KMS-11 (cell line): ENCODE results near the gene TYMP.

Experiments used
- H2AFZ ChIP-seq: fragments of 200-600 bp; sonication (generic); 2 replicates; pipeline ENCODE4 v1.6.1; 2016; ENCODE audit warnings: antibody characterized with exemption, mixed run types, low read depth
- H3K27ac ChIP-seq: fragments of 200-600 bp; sonication (generic); 2 replicates; pipeline ENCODE4 v1.6.1; 2016; ENCODE audit warnings: mild to moderate bottlenecking, mixed run types
- H3K27me3 ChIP-seq: fragments of 200-600 bp; sonication (generic); 2 replicates; pipeline ENCODE4 v1.6.1; 2017; ENCODE audit warnings: mild to moderate bottlenecking, low read depth, mixed run types, moderate library complexity; ENCODE audit not compliant: insufficient read depth
- H3K36me3 ChIP-seq: fragments of 200-600 bp; sonication (generic); 2 replicates; pipeline ENCODE4 v1.6.1; 2017; ENCODE audit warnings: mild to moderate bottlenecking, mixed run types; ENCODE audit not compliant: insufficient read depth
- H3K4me1 ChIP-seq: fragments of 200-600 bp; sonication (generic); 2 replicates; pipeline ENCODE4 v1.6.1; 2016; ENCODE audit warnings: mild to moderate bottlenecking, low read depth, mixed run types; ENCODE audit not compliant: poor library complexity, severe bottlenecking
- H3K4me2 ChIP-seq: fragments of 200-600 bp; sonication (generic); 2 replicates; pipeline ENCODE4 v1.7.0; 2016; ENCODE audit warnings: mild to moderate bottlenecking, mixed run types
- H3K4me3 ChIP-seq: fragments of 200-600 bp; sonication (generic); IDR thresholded peaks from 2 replicates; pipeline ENCODE4 v1.6.1; 2017; ENCODE audit warnings: low read depth, low read length, mixed read lengths; ENCODE audit not compliant: insufficient read depth
- H3K79me2 ChIP-seq: fragments of 200-600 bp; sonication (generic); 2 replicates; pipeline ENCODE4 v1.6.1; 2016; ENCODE audit warnings: low read depth, mixed run types; ENCODE audit not compliant: insufficient read depth
- H3K9ac ChIP-seq: fragments of 200-600 bp; sonication (generic); 2 replicates; pipeline ENCODE4 v1.6.1; 2016; ENCODE audit warnings: mild to moderate bottlenecking, mixed run types
- H4K20me1 ChIP-seq: fragments of 200-600 bp; sonication (generic); 2 replicates; pipeline ENCODE4 v1.6.1; 2016; ENCODE audit warnings: mild to moderate bottlenecking, mixed run types; ENCODE audit not compliant: insufficient read depth
- TF ChIP-seq, protein P1 (sequence below): fragments of 200-600 bp; sonication (generic); conservative IDR thresholded peaks from 2 replicates; pipeline ENCODE4 v1.6.1; 2017; ENCODE audit warnings: low read depth, mild to moderate bottlenecking, antibody characterized with exemption, low read length, moderate library complexity, mixed read lengths

The TYMP gene

DNA sequence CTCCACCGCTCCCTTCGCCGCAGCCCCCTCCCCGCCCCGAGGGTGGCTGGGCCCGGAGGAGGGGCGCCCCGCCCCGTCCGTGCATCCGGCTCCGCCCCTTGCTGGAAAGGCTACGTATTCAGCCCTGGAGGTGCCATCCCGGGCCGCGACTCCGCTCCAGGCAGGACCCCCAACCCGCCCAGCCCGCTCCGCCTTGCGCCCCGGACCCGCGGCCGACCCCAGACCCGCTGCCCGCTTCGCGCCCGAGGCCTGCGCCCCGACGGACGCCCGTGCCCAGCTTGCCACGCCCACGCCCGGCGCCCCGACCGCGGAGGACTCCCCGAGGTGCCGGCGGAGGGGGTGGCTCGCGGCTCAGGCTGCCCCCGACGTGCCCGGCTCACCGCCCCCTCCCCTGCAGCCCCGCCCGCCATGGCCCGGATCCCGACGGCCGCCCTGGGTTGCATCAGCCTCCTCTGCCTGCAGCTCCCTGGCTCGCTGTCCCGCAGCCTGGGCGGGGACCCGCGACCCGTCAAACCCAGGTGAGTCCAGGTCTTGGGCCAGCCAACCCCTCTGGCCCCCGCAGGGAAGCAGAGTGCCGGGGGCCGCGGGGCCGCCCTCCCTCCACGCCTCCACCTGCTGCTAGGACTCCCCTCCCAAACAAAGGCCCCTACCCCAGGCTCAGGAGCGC, 48.2 kb downstream of the TYMP start, which contains the start of gene ADM2:
TSS of gene ADM2 (plus strand) at position 104 of the 667 bp plus-strand sequence. CDS start at position 409, 305 bp downstream.
- Histone ChIP-seq H4K20me1 (no peaks in the 10 kb centered on the region), H3K4me1 (no peaks in the 10 kb centered on the region), H3K4me2 (peak within 1 kb of the TSS; percentile 42; the same call in 1 of the 2 replicates), H3K27me3 (no peaks in the 10 kb centered on the region), H3K9ac (peak within 1 kb of the TSS; percentile 38; the same call in 1 of the 2 replicates), H3K4me3 (no peak within 1 kb of the TSS), H3K36me3 (no peaks in the 10 kb centered on the region), H2AFZ (peak within 1 kb of the TSS; percentile 42; the same call in 1 of the 2 replicates), H3K79me2 (no peaks in the 10 kb centered on the region), H3K27ac (no peak within 1 kb of the TSS)
- TF ChIP-seq, protein P1, sequence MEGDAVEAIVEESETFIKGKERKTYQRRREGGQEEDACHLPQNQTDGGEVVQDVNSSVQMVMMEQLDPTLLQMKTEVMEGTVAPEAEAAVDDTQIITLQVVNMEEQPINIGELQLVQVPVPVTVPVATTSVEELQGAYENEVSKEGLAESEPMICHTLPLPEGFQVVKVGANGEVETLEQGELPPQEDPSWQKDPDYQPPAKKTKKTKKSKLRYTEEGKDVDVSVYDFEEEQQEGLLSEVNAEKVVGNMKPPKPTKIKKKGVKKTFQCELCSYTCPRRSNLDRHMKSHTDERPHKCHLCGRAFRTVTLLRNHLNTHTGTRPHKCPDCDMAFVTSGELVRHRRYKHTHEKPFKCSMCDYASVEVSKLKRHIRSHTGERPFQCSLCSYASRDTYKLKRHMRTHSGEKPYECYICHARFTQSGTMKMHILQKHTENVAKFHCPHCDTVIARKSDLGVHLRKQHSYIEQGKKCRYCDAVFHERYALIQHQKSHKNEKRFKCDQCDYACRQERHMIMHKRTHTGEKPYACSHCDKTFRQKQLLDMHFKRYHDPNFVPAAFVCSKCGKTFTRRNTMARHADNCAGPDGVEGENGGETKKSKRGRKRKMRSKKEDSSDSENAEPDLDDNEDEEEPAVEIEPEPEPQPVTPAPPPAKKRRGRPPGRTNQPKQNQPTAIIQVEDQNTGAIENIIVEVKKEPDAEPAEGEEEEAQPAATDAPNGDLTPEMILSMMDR, result no peak

DNA sequence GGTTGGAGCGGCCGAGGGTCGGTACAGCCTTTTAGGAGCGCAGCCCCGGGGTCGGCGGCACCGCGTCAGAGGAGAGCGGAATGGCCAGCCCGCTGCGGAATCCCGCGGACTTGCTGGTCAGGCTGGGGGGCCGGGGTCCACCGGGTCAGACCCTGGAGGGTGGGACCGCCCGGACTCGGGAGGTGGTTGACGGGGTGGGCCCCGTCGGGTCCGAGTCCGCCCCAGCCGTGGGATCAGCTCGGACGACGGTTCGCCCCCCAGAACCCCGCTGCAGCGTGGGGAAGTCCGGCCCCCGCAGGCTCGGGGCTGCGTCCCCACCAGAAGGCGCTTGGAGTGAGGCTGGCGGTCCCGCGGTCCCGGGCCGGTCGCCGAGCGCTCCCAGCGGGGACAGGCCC, 48.8 kb downstream of the TYMP start:
- Histone ChIP-seq H3K4me2 (no peak overlapping the region), H3K4me3 (no peak overlapping the region), H3K27ac (no peak overlapping the region), H3K9ac (no peak overlapping the region), H4K20me1 (no peaks in the 10 kb centered on the region), H3K36me3 (no peaks in the 10 kb centered on the region), H3K79me2 (no peaks in the 10 kb centered on the region), H2AFZ (peak overlapping the region; percentile 42; the same call in 1 of the 2 replicates), H3K27me3 (no peaks in the 10 kb centered on the region), H3K4me1 (no peaks in the 10 kb centered on the region)
- TF ChIP-seq, protein P1, result no peak

DNA sequence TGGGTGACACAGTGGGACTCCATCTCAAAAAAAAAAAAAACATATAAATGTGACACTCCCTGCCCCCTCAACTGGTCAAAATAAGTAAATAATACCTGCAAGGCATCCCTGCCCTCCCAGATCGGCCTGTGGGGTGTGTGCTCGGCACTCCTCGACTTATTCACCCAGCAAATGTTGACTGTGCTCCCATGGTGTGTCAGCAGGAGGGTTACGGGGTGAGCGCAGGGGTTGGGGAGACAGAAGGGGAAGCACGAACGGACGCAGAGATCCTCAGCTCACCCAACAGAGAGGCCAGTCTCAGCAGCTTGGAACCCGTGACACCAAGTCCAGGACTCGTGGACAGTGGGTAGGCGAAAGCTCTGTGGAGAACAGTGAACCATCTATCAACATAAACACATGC, 50.1 kb downstream of the TYMP start:
- no peaks in the 10 kb centered on the region for H3K79me2 ChIP-seq
- no peak overlapping the region for H2AFZ ChIP-seq

DNA sequence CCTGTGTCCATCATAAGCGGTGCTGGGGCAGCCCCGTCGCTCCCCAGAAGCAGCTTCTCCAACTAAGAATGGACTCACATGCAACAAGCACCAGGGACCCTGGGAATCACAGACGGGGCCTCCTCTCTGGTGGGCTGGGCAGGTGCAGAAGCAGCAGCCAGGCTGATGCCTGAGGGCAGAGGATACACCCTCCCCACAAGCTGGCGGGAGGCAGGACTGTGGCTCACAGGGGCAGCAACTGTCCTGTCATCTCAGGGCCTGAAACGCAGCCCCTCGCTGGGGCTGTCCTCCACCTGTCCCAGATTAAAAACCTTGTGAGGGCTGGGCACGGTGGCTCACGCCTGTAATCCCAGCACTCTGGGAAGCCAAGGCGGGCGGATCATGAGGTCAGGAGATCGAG, 51.9 kb downstream of the TYMP start:
- no peak overlapping the region for H3K27ac ChIP-seq

More for the DNA sequence above, 50.1 kb downstream of the TYMP start:
- H3K4me1 ChIP-seq, result no peaks in the 10 kb centered on the region
- no peak overlapping the region for H3K9ac ChIP-seq
- TF ChIP-seq, protein P1, result no peak
- no peak overlapping the region for H3K4me3 ChIP-seq
- H3K27me3 ChIP-seq, result no peaks in the 10 kb centered on the region
- H4K20me1 ChIP-seq, result no peaks in the 10 kb centered on the region
- H3K4me2 ChIP-seq, result no peak overlapping the region
- no peak overlapping the region for H3K27ac ChIP-seq
- no peaks in the 10 kb centered on the region for H3K36me3 ChIP-seq

More for the DNA sequence above, 51.9 kb downstream of the TYMP start:
- Histone ChIP-seq H4K20me1 (no peaks in the 10 kb centered on the region), H3K4me3 (no peak overlapping the region), H3K9ac (no peak overlapping the region), H3K79me2 (peaks cover 14% of the 10 kb centered on the region), H3K4me1 (peaks cover 7% of the 10 kb centered on the region), H2AFZ (no peak overlapping the region), H3K36me3 (no peaks in the 10 kb centered on the region), H3K4me2 (no peak overlapping the region), H3K27me3 (no peaks in the 10 kb centered on the region)
- TF ChIP-seq, protein P1, result no peak
